ENCODE measurements around the gene FHIT. TPM values are rescaled to one million over a fixed set of nuclear protein-coding genes. Genes with fewer than 3 reads are reported as not detected.
"Not testable (repeated sequence)": the region's sequence is repeated elsewhere in the genome, so short reads cannot be mapped to it uniquely, and the experiment has no call there.

The FHIT gene
- total RNA-seq, 2 donors from 2014 or later, result 2.9 to 12.2 TPM

DNA sequence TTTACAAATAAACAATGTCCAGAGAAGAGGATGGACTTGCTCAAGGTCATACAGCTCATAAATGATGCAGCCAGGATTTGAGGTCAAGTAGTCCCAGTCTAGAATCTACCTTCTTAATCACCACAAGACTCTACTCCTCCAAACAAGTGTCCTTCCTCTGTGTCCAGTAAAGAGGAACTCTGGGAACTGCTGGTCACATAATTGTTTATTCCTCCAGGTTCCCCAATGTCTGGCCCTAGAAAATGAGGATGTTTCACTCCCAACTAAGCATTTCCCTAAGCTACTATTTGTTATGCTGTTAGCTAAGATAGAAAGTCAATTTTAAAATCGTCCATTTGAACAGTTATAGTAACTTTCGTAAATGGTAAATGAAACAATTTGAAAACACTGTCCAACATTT lies 192.4 kb downstream of the FHIT start:
- Mint-ChIP-seq H3K9me3 (no peaks in the 10 kb centered on the region), H3K27me3 (no peaks in the 10 kb centered on the region), H3K4me3 (no peak overlapping the region), H3K27ac (no peak overlapping the region), H3K36me3 (ENCODE audit: low read depth) (no peaks in the 10 kb centered on the region), H3K4me1 (no peaks in the 10 kb centered on the region)
- no peak for ATAC-seq (replicated peaks)

DNA sequence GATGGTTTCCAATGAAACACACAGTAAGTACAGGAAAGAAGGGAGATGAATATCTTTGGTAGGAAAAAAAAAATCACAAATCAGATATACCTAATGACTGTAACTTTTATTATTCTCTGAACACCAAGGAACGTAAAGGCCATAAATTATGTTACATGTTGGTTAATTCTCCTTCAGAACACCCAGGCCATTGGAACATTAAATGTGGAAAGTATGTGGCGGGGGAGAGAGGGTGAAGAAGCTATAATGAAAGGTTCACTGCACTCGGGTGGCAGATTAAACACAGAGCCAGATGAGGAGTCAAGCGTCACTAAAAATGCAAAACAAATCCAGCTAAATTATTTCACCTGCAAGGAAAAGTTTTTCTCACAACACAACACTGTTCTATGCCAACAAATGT lies 193.8 kb downstream of the FHIT start:
- no peaks in the 10 kb centered on the region for H3K36me3 Mint-ChIP-seq (ENCODE audit: low read depth)
- no peaks in the 10 kb centered on the region for H3K9me3 Mint-ChIP-seq
- ATAC-seq (replicated peaks), result no peak
- H3K27ac Mint-ChIP-seq, result no peak overlapping the region
- H3K27me3 Mint-ChIP-seq, result no peaks in the 10 kb centered on the region
- no peak overlapping the region for H3K4me3 Mint-ChIP-seq
- no peaks in the 10 kb centered on the region for H3K4me1 Mint-ChIP-seq

DNA sequence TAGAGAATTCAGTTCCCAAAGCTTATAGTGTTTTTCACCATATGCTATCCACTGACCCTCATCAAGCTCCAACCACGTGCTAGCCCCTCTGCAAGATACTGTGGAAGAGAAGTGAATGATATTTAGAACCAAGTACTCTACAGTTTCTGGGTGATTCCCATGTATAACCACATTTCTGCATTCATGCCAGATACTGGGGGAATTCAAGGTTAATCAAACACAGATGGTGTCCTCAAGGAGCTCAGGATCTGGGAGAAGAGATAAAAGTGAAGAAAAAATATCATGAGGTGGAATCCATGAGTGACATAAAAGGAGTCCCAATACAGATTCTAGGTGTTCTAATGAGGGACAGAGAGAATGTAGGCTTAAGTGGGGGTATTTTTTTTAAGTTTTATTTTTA lies 195.8 kb downstream of the FHIT start:
- no peaks in the 10 kb centered on the region for H3K9me3 Mint-ChIP-seq
- no peak overlapping the region for H3K27ac Mint-ChIP-seq
- ATAC-seq (replicated peaks), result no peak
- no peak overlapping the region for H3K4me3 Mint-ChIP-seq
- H3K36me3 Mint-ChIP-seq (ENCODE audit: low read depth), result no peaks in the 10 kb centered on the region
- no peaks in the 10 kb centered on the region for H3K4me1 Mint-ChIP-seq
- H3K27me3 Mint-ChIP-seq, result no peaks in the 10 kb centered on the region

DNA sequence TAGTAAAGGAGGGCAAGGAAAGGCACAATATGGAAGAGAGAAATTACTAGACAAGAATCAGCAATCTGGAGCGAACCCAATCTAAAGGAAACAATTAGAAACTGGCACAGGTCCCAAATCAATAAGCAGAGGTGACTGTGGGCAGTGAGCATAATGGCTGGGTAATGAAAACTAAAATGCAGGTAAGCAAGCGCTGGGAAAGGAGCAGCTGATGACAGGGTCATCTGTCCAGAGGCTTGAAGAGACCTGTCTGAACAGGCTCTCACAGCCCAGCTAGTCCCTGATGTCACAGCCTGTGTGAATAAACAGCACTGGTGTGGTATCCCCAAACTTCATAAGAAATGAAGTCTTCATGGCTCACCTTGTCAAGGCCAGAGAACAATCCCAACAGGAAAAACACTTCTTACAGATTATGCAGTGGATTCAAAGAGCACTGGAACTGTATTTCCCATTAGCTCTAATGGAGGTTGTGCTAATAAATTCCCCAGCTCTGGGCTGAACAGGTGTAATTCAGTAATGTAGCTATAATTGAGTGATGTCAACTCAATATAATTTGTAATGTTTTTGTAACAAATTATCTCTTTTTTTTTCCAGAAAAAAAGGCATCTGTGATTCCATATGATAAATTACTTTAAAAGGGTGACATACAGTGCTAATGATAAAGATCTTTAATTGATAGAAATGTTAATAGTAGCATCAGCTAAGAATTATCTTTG lies 197.3 kb downstream of the FHIT start:
- no peak overlapping the region for H3K4me3 Mint-ChIP-seq
- H3K27ac Mint-ChIP-seq, result no peak overlapping the region
- no peaks in the 10 kb centered on the region for H3K27me3 Mint-ChIP-seq
- ATAC-seq (replicated peaks), result no peak
- no peaks in the 10 kb centered on the region for H3K9me3 Mint-ChIP-seq
- no peaks in the 10 kb centered on the region for H3K4me1 Mint-ChIP-seq
- H3K36me3 Mint-ChIP-seq (ENCODE audit: low read depth), result no peaks in the 10 kb centered on the region

DNA sequence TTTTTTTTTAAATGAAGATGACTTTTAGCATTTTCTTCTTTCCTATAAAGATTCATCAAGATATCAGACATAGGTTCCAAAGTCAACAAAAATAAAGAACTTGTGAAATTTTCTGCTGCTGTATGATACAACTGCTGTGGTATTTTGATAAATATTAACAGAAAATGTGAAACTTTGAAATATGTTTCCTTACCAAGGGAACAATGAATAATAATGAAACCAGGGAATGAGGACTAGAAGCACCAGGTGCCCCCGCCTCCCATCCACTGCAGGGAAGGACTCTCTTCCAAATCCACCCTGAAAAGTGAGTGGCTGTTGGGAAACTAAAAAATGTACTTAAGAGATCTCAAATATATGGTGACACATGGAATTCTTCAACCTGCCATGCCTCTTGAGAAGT lies 198.4 kb downstream of the FHIT start:
- Mint-ChIP-seq H3K4me3 (no peak overlapping the region), H3K27ac (no peak overlapping the region), H3K4me1 (no peaks in the 10 kb centered on the region), H3K9me3 (no peaks in the 10 kb centered on the region), H3K27me3 (no peaks in the 10 kb centered on the region), H3K36me3 (ENCODE audit: low read depth) (no peaks in the 10 kb centered on the region)
- no peak for ATAC-seq (replicated peaks)

DNA sequence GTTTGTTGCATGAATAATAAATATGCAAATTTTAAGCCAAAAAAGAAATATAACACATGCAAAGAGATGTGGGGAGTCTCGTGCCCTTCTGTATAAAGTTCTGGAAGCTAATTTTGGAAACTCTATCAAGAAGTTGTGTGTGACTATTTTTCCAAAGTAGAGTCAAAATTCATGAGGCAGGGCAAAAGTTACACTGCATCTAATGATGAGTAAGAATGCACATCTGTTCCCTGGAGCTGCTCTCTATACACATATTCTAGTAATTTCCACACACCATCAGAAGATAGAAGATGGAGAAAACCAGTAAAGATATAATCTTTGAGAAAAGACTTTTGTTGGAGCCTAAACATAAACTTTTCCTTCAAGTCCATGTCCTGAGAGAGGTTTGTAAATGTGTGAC lies 199.6 kb downstream of the FHIT start:
- no peak overlapping the region for H3K4me3 Mint-ChIP-seq
- no peaks in the 10 kb centered on the region for H3K27me3 Mint-ChIP-seq
- no peaks in the 10 kb centered on the region for H3K4me1 Mint-ChIP-seq
- H3K9me3 Mint-ChIP-seq, result no peaks in the 10 kb centered on the region
- no peaks in the 10 kb centered on the region for H3K36me3 Mint-ChIP-seq (ENCODE audit: low read depth)
- ATAC-seq (replicated peaks), result no peak
- no peak overlapping the region for H3K27ac Mint-ChIP-seq

DNA sequence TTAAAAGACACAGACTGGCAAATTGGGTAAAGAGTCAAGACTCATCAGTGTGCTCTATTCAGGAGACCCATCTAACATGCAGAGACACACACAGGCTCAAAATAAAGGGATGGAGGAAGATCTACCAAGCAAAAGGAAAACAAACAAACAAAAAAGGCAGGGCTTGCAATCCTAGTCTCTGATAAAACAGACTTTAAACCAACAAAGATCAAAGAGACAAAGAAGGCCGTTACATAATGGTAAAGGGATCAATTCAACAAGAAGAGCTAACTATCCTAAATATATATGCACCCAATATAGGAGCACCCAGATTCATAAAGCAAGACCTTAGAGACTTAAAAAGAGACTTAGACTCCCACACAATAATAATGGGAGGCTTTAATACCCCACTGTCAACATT lies 206.1 kb downstream of the FHIT start:
- not testable (repeated sequence) for H3K27me3 Mint-ChIP-seq; H3K4me3 Mint-ChIP-seq; H3K36me3 Mint-ChIP-seq (ENCODE audit: low read depth); ATAC-seq (replicated peaks); H3K9me3 Mint-ChIP-seq; H3K27ac Mint-ChIP-seq; H3K4me1 Mint-ChIP-seq

DNA sequence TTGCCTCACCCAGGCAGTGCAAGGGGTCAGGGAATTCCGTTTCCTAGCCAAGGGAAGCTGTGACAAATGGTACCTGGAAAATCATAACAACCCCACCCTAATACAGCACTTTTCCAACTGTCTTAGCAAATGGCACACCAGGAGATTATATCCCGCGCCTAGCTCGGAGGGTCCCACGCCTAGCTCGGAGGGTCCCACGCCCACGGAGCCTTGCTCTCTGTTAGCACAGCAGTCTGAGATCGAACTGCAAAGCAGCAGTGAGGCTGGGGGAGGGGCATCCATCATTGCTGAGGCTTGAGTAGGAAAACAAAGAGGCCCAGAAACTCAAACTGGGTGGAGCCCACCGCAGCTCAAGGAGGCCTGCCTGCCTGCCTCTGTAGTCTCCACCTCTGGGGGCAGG lies 208.1 kb downstream of the FHIT start:
- no peak overlapping the region for H3K27ac Mint-ChIP-seq
- H3K27me3 Mint-ChIP-seq, result no peaks in the 10 kb centered on the region
- no peak overlapping the region for H3K4me3 Mint-ChIP-seq
- no peak for ATAC-seq (replicated peaks)
- no peaks in the 10 kb centered on the region for H3K4me1 Mint-ChIP-seq
- peaks cover 3% of the 10 kb centered on the region for H3K9me3 Mint-ChIP-seq
- peaks cover 4% of the 10 kb centered on the region for H3K36me3 Mint-ChIP-seq (ENCODE audit: low read depth)

DNA sequence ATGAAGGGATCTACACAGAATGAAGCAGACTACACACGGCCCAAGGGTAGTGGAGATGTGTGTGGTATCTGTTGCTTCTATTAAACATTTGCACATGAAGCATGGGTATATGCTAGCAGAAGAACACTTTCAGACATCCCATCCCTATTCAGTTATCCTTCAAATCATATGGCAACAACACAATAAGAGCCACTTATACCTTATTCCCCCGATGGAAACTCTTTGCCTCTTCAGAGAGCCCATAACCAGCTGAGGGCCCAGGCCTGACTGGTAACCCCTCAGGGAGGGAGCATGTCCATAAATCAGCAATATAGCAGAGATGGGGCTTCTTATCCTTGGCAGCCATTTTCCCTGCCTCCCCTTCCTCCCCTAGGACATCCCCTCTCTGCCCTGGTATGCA lies 210.6 kb downstream of the FHIT start:
- peaks cover 4% of the 10 kb centered on the region for H3K36me3 Mint-ChIP-seq (ENCODE audit: low read depth)
- ATAC-seq (replicated peaks), result no peak
- H3K27ac Mint-ChIP-seq, result no peak overlapping the region
- no peaks in the 10 kb centered on the region for H3K27me3 Mint-ChIP-seq
- H3K4me3 Mint-ChIP-seq, result no peak overlapping the region
- peaks cover 3% of the 10 kb centered on the region for H3K9me3 Mint-ChIP-seq
- H3K4me1 Mint-ChIP-seq, result no peaks in the 10 kb centered on the region

DNA sequence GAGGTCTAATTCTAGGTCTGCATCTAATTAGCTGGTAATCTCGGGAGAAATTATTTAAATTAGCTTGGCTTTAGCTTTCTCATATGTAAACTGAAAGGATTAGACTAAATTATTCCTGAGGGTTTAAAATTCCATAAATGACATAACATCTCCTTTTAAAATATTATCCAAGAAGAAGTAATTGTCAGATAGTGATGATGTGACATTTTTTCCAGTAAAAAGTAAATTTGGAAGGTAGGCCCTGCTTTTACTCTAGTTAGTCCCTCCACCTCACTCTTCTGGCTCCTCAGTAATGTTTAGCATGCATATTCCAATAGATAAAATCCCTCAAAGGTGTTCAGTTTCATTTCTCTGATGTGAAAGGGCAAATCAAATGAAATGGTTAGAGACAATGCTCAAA lies 215.7 kb downstream of the FHIT start:
- no peak for ATAC-seq (replicated peaks)
- Mint-ChIP-seq H3K36me3 (ENCODE audit: low read depth) (peaks cover 4% of the 10 kb centered on the region), H3K27ac (no peak overlapping the region), H3K27me3 (no peaks in the 10 kb centered on the region), H3K9me3 (peaks cover 3% of the 10 kb centered on the region), H3K4me1 (no peaks in the 10 kb centered on the region), H3K4me3 (no peak overlapping the region)

DNA sequence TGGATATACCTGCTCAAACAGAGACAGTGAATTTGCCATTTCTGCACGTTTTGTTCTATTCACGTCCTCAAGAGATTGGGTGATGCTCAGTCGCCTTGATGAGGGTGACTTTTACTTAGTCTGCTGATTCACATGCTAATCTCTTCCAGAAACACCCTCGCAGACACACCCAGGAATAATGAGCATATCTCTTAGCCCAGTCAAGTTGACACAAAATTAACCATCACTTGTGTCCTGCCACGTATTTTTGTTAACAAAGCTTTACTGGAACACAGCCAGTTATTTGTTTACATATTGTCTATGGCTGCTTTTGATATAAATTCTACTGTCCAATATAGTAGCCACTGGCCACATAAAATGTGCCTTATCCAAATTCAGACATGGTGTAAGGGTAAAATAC lies 218.3 kb downstream of the FHIT start:
- ATAC-seq (replicated peaks), result no peak
- Mint-ChIP-seq H3K4me3 (no peak overlapping the region), H3K27ac (no peak overlapping the region), H3K36me3 (ENCODE audit: low read depth) (no peaks in the 10 kb centered on the region), H3K27me3 (no peaks in the 10 kb centered on the region), H3K4me1 (no peaks in the 10 kb centered on the region), H3K9me3 (peaks cover 7% of the 10 kb centered on the region)

DNA sequence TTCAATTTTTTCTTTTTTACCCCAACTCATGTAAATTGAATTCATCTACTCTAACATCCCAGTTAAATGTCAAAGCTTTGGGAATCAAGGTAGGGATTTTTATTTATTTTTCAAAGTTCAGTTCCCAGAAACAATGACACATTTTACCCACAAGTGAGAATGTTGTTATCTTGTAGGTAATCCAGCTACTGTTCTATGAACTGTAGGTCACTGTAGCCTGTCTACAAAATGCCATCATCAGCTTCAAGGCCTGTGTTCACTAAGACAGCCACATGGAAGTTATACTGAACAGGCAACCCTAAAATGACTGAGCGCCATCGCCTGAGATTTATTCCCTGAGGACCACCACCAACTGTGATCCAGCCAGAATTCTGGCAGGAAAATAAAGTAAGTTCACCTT lies 219.7 kb downstream of the FHIT start:
- Mint-ChIP-seq H3K9me3 (peaks cover 7% of the 10 kb centered on the region), H3K27ac (no peak overlapping the region)

DNA sequence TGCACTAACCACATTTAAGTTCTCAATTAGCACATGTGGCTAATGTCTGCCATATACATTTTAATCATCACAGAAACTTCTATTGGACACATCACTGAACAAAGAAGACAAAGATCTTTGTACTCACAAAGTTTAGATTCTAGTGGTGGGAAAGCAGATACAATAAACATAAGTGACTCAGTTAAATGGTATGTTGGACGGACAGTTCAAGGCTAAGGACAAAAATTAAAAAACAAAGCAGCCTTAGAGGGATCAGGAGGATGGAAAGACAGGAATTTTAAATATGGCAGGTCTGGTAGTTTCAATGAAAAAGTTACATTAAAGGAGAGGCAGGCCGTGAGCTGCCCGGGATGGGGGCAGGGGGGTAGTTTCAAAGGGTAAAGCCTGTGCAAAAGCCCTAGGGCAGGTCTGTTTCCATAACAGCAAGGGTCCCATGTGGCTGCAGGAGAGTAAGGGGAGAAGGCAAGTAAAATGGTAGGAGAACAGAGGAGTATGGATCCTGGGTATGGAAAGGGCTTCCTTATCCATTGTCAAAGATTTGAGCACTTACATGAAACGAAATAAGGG lies 220.7 kb downstream of the FHIT start:
- Mint-ChIP-seq H3K27ac (no peak overlapping the region), H3K9me3 (peaks cover 7% of the 10 kb centered on the region), H3K36me3 (ENCODE audit: low read depth) (no peaks in the 10 kb centered on the region), H3K27me3 (no peaks in the 10 kb centered on the region), H3K4me3 (no peak overlapping the region), H3K4me1 (no peaks in the 10 kb centered on the region)
- no peak for ATAC-seq (replicated peaks)

More for the DNA sequence above, 219.7 kb downstream of the FHIT start:
- no peaks in the 10 kb centered on the region for H3K4me1 Mint-ChIP-seq
- no peak for ATAC-seq (replicated peaks)
- no peaks in the 10 kb centered on the region for H3K27me3 Mint-ChIP-seq
- no peak overlapping the region for H3K4me3 Mint-ChIP-seq
- no peaks in the 10 kb centered on the region for H3K36me3 Mint-ChIP-seq (ENCODE audit: low read depth)

DNA sequence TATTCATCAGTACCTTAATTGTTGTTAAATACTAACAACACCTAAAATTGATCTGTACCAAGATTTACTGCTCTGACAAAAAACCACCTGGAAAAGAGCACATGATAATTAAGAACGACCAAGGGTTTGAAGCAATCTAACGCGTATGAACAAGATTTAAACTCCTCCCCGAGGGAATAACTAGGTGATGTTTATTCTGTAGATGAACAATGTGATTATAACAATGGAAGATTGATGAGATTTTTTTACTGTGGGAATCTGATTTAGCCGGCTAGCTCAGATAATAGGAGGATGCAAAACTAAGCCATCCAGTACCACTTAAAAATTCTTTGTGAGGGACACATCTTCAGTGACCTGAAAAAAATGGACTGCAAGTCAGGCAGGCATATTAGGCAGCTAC lies 222.1 kb downstream of the FHIT start:
- H3K27me3 Mint-ChIP-seq, result no peaks in the 10 kb centered on the region
- H3K27ac Mint-ChIP-seq, result no peak overlapping the region
- peaks cover 7% of the 10 kb centered on the region for H3K9me3 Mint-ChIP-seq
- H3K36me3 Mint-ChIP-seq (ENCODE audit: low read depth), result no peaks in the 10 kb centered on the region
- ATAC-seq (replicated peaks), result no peak
- H3K4me1 Mint-ChIP-seq, result no peaks in the 10 kb centered on the region
- H3K4me3 Mint-ChIP-seq, result no peak overlapping the region

DNA sequence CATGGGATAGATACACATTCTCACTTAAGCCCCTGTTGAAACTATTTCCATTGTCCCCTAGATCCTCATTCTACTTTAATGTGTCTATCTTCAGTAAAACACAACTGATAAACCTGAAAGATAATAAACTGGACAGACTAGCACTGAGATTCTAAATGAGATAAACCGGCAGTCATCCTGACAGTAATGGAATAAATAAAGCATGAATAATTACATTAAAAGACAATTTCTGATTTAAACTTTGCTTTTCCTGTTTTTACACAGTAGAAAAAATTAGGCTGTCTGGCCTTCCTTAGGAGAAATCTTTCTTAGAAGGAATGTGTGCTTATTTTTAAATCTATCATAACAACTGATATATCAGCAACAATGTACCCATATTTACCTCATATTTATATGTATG lies 232.4 kb downstream of the FHIT start:
- Mint-ChIP-seq H3K4me1 (no peaks in the 10 kb centered on the region), H3K36me3 (ENCODE audit: low read depth) (no peaks in the 10 kb centered on the region), H3K27ac (no peak overlapping the region), H3K4me3 (no peak overlapping the region), H3K9me3 (peaks cover 11% of the 10 kb centered on the region), H3K27me3 (no peaks in the 10 kb centered on the region)
- ATAC-seq (replicated peaks), result no peak

DNA sequence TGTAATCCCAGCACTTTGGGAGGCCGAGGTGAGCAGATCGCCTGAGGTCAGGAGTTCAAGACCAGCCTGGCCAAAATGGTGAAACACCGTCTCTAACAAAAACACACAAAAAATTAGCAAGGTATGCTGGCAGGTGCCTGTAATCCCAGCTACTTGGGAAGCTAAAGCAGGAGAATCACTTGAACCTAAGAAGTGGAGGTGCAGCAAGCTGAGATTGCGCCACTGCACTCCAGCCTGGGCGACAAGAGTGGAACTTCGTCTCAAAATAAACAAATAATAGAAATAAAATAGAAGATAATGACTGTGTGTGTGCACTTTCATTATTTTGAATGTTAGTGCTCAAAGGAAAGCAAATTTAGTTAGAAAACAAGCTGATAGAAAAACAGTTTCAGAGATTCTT lies 234.2 kb downstream of the FHIT start:
- not testable (repeated sequence) for H3K27me3 Mint-ChIP-seq; H3K4me3 Mint-ChIP-seq; H3K36me3 Mint-ChIP-seq (ENCODE audit: low read depth); ATAC-seq (replicated peaks); H3K4me1 Mint-ChIP-seq; H3K27ac Mint-ChIP-seq
- H3K9me3 Mint-ChIP-seq, result peaks cover 11% of the 10 kb centered on the region
